HG03354 (cell line): ENCODE data around the gene GPRIN3.
A peak's percentile ranks its signal among the peaks of the same experiment; 100 is the strongest.
"Not testable (repeated sequence)": the region's sequence is repeated elsewhere in the genome, so short reads cannot be mapped to it uniquely, and the experiment has no call there.

Experiments
- ATAC-seq: cut with Tn5 transposase; IDR thresholded peaks from one replicate; pipeline ENCODE4 v1.9.1; 2021; ENCODE audit warnings: mild to moderate bottlenecking; ENCODE audit not compliant: unreplicated experiment, poor library complexity, severe bottlenecking

GPRIN3 gene

GRCh38 chr4:89316211-89316610, 8.6 kb upstream of the GPRIN3 start:
- no peak for ATAC-seq

DNA sequence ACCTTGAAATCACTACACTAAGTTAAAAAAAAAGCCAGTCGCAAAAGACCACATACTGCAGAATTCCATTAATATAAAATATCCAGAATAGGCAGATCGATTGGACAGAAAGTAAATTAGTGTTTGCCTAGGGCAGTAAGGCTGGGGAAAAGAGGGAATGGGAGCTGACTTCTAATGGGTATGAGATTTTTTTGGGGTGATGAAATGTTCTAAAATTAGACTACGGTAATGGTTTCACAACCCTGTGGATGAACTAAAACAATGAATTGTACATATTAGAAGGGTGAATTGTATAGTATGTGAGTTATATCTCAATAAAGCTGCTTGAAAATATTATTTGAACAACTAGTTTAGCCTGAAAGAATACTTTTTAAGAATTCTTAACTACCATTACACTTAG, 6.7 kb upstream of the GPRIN3 start:
- ATAC-seq = no peak

DNA sequence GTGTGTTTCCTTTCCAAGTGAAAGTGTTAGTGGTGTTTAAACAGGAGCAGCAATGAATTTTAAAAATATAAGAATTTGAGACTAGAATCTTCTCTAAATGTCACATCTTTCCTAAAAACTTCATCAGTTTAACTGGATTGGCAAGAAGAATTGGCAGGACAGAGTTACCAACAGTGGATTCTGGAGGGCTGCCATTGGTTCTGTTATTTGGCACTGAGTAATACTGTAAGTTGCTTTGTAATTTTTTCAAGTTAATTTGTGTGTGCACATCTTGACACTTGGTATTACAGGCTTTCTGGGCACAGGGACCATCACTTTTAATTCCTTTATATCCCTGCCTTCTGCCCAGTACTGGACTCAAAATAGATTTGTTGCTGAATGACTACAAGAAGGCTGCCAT, 4.5 kb upstream of the GPRIN3 start:
- ATAC-seq = no peak

GRCh38 chr4:89311433-89311832, 3.8 kb upstream of the GPRIN3 start:
- ATAC-seq = no peak

- not testable (repeated sequence) for ATAC-seq
Observed at GRCh38 chr4:89309154-89309553, 1.6 kb upstream of the GPRIN3 start.

DNA sequence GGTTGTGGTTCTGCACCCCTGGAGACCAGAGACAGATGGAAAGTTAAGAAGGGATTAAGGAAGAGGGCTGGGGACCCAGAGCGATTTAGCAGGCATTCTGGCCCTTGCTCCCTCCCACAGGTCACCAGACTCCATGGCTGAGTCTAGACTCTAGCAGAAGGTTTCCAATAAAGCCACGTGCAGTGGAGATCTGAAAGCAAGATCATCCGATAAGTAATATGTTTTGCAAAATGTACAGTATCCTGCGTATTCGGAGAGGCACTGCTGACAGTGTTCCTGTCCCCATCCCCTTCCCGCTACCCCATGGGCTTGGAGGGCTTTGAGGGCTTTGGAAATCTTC, 531 bp upstream of the GPRIN3 start:
- peak; percentile 13 for ATAC-seq

GRCh38 chr4:89307178-89307445, 488 bp downstream of the GPRIN3 start:
- ATAC-seq = no peak

GRCh38 chr4:89306486-89307177, 968 bp downstream of the GPRIN3 start:
- ATAC-seq = no peak

GRCh38 chr4:89305712-89306437, 1.7 kb downstream of the GPRIN3 start:
- ATAC-seq = no peak

DNA sequence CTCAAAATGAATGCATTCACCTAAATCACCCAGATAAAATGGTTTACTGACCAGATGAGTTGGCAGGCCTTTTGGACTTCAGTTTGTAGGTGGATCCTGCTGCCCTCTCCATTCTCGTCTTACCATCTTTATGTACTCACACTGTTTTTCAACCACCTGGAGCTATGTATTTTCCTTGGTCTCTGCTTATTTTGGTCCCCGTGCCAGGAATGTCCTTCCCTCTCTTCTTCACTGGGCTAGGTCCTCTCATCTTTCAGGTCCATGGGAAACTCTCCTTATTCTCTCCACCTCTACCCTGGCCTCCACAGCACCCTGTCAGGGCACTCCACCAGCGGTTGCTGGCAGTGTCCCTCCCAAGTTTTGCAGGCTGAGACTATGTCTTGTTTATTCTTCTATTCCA, 2.6 kb downstream of the GPRIN3 start:
- no peak for ATAC-seq

DNA sequence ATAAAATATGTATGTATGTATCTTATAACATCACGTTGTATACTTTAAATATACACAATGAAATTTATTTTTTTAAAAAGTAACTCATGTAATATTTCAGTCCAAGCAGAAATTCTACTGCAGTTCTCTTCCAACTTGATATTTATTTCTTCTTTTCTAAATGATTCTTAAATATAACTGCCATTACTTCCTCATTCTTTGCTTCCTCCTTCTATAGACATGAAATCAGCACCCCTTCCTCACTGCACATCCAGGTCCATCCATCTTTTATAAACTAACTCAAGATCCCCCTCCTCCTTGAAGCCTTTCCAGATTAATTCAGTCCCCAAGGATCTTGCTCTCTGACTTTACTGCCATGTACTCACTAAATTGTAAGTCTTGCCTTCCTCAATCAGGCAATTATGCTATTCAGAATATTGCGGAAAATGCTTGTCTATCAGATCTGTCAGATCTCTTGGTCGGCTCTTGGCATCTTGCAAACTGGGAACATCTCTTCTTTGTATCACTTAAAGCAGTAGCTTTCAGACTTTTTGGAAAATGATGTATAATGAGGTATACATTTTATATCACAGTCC, 3.7 kb downstream of the GPRIN3 start:
- no peak for ATAC-seq

DNA sequence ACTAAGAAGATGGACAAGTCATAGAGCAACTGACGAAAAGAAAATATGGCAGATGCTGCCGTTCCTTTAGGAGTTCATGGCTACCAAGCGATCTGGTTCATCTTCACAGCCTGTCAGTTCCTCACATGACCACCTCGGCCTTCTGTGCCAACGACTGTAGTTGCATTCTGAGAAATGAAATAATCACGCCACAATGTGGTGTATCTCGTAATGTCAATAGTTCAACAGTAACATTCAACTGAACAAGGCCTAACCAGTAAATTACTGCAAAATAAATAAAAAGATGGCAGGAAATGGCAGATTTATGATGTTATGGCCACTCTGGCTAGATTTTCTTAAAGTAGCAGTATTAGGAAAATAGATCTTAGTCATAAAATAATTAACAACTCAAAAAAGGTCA, 4.4 kb downstream of the GPRIN3 start:
- no peak for ATAC-seq

DNA sequence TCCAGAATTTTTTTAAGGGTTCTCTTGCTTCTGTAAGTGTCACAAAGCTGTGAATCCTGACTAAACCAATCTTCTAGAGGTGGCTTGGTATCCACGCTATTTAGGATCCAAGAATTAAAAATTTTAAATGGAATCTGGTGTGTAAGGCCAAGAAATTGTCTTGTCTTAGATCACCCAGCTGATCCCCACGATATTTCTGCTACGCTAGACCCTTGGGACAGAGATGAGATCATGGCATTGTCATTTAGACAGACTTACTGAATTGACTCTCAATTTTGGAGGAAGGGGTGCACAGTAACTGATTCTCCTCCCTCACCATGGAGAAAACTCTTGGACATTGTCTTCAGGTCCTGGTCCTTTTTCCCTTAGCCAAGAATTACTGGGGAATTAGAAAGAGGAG, 5.7 kb downstream of the GPRIN3 start:
- ATAC-seq = no peak

GRCh38 chr4:89301003-89301402, 6.6 kb downstream of the GPRIN3 start:
- no peak for ATAC-seq

DNA sequence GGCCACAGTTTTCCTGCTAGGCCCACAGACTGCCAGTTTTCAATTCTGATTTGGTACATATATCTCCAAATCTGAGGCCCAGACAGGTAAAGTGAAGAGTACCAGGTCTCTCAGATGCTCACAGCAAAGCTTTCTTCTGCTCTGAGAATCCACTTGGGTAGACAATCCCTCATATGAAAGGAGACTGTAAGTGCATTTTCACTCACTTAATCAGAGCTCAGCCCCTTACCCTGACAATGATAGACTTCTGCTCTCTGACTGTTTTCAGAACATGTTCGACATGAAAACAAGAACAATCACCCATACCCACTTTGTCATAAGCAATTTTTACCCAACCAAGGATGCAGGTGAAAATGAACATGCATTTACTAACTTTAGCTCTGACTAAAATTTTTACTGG, 7.1 kb downstream of the GPRIN3 start:
- ATAC-seq = no peak

DNA sequence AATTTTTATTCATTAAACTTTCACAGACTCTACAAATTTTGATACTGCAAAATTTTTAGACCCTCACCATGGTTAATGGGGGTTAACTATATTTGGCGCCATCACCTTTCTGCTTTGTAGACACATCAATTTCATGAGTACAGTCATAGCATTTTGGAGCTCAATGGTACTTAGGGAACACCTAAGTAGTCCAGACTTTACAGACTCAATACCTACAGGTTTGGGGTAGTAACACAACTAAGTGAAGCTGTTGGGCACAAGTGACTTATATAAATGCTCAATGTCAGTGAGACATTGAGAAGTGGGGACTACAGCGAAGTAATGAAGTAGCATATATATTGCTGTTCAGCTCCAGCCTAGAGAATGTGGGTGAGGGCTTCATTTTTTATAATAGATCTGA, 7.5 kb downstream of the GPRIN3 start:
- ATAC-seq = no peak

DNA sequence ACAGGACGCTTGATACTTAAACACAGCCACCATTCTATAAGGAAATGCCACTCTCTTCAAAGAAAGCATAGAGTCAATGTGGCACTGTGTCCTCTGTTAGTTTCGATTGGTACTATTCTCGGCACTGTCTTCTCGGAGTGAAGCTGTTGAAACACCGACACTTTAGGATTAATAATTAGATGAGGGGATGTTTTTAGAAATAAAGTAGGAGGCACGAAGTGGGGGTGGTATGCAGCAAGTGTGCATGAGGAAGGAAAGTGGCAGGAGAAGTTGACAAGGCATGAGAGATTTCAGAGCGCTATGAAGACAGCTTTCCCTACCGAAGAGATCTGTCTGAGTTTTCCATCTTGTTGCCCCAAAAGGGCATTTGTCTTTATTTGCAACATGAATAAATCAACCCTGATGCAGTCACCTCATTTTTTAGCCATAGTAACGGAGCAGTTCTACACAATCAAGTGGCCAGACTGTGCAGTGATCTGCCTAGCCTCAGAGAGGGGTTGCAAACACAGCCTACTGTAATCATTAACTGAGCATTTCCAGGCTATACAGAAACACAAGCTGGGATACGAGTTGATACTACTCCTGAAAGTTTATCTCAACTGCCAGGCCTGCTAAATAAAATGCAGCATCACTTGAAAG, 8.3 kb downstream of the GPRIN3 start:
- peak; percentile 52 for ATAC-seq

GRCh38 chr4:89298788-89299152, 8.8 kb downstream of the GPRIN3 start:
- peak; percentile 16 for ATAC-seq

DNA sequence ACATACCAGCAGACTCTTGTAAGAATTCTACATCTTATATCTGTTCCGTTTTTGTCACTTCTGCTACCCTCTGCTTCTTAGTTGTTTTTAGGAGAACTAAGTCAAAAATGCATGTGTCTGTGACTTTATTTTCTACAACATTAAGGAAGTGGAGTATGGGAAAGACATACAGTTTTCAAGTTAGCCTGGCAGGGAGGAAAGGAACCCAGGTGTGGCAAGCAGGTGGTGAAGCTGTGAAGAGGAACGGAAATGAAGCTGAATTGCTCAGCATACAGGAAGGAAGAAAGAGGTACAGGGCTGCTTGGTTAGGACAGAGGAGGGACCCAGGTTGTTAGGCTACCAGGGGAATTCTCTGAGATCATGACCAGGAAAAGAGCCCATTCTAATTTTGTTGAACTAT, 9.4 kb downstream of the GPRIN3 start:
- peak; percentile 39 for ATAC-seq

DNA sequence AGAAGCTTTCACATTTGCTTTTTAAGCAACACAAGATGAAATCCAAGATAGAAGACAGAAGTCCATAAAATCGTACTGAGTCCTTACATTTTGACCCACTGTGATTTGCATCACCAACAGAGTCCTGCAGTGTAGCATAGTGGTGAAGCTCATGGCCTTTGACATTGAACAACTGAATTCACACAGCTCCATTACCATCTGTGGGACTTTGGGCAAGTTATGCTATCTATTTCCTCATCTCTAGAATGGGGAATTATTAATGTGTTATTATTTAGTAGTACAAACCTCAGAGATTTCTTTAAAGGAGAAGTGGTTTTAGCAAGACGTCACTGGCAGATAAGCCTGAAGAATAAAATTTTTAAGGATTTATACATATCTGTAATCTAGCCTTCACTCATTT, 10.7 kb downstream of the GPRIN3 start:
- no peak for ATAC-seq

- ATAC-seq = no peak
Observed at GRCh38 chr4:89296399-89296798, 11.2 kb downstream of the GPRIN3 start.
